ENCODE results near the gene ABCA4.

Gene ABCA4

DNA sequence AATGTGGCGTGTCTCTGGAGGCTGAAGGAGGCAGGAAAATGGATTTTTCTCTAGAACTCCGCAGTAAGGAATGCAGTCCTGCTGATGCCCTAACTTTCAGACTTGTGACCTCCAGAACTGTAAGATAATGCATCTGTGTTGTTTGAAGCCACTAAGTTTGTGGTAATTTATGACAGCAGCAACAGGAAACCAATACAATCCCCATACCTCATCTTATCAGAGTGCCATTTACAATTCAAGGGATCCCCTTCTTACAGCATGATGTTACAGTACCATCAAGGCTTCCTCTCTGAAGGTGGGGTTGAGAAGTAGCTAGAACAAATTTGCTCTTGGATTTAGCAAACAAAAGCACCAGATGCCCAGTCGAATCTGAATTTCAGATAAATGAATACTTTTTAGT is 21.6 kb downstream of the ABCA4 start:
- no peaks in the 10 kb centered on the region for H3K27me3 ChIP-seq (ENCODE audit: control insufficient read depth, insufficient read depth, low read length)
- H3K4me3 ChIP-seq (ENCODE audit: low read length), result no peak overlapping the region
- no peaks in the 10 kb centered on the region for H3K36me3 ChIP-seq (ENCODE audit: control insufficient read depth, insufficient read depth, low read length)
- H3K27ac ChIP-seq (ENCODE audit: low read depth, low read length), result no peak overlapping the region
- H3K9ac ChIP-seq (ENCODE audit: low read length), result no peak overlapping the region
- H3K4me1 ChIP-seq (ENCODE audit: control insufficient read depth, insufficient read depth, low read length), result peaks cover 40% of the 10 kb centered on the region

DNA sequence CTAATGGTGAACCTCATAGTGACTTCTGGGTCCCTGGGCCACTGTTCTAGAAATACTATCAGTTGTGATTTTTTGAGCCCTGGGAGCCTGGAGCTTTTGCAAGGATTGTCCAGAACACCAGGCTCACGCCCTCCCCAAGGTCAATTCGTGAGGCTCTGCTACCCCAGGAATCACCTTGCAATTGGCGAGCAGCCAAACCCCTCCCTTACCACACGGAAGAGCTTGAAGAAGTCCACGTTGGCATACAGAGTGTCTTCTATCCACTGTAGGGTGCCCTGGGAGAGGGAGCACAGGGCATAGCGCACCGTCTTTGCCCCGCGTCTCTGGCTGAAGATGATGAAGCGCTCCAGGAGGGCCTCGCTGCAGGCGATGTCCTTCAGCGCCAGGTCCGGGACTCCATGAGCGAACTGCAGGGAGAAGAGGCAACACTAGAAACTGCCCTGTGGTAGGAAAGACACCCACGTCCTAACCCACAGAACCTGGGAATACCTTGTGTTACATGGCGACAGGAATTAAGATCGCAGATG is 22.3 kb downstream of the ABCA4 start:
- H3K4me1 ChIP-seq (ENCODE audit: control insufficient read depth, insufficient read depth, low read length), result peaks cover 47% of the 10 kb centered on the region
- H3K9ac ChIP-seq (ENCODE audit: low read length), result no peak overlapping the region
- no peak overlapping the region for H3K27ac ChIP-seq (ENCODE audit: low read depth, low read length)
- no peaks in the 10 kb centered on the region for H3K27me3 ChIP-seq (ENCODE audit: control insufficient read depth, insufficient read depth, low read length)
- H3K4me3 ChIP-seq (ENCODE audit: low read length), result no peak overlapping the region
- H3K36me3 ChIP-seq (ENCODE audit: control insufficient read depth, insufficient read depth, low read length), result no peaks in the 10 kb centered on the region

DNA sequence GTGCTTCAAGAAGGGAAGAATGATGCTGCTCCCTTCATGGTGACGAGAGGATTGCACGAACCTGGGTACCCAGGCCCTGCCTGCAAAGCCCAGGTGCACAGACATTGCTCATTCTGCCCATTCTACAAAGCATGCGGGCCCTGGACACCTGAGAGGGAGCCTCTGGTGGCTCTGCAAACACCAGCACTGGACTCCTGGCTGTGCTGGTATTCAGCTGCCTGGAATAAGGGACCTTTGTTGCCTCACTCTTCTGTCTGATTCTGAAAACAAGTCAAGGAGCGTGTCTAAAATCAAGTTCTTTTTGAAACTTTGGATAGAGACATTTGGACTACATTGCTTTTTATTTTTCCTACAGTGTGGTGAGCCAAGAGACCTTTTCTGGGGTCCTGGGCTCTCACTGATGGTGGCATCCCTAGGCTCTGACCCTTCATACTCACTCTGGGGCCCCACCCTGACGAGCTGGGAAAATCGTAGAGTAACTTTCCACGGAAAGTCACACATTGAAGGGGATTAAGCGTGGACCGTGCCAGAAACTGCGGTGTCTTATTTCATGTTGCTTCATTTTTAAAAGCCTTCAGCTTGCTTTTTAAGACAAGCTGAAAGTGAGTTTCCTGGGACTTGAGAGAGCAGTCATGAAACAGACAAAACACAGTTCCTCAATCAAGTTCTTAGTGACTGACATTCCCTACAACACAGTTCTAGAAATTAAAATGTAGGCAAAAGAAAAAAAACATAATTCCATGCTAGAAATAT is 24.0 kb downstream of the ABCA4 start:
- Histone ChIP-seq H3K4me3 (ENCODE audit: low read length) (no peak overlapping the region), H3K27ac (ENCODE audit: low read depth, low read length) (no peak overlapping the region), H3K36me3 (ENCODE audit: control insufficient read depth, insufficient read depth, low read length) (no peaks in the 10 kb centered on the region), H3K4me1 (ENCODE audit: control insufficient read depth, insufficient read depth, low read length) (peaks cover 49% of the 10 kb centered on the region), H3K27me3 (ENCODE audit: control insufficient read depth, insufficient read depth, low read length) (no peaks in the 10 kb centered on the region), H3K9ac (ENCODE audit: low read length) (no peak overlapping the region)

DNA sequence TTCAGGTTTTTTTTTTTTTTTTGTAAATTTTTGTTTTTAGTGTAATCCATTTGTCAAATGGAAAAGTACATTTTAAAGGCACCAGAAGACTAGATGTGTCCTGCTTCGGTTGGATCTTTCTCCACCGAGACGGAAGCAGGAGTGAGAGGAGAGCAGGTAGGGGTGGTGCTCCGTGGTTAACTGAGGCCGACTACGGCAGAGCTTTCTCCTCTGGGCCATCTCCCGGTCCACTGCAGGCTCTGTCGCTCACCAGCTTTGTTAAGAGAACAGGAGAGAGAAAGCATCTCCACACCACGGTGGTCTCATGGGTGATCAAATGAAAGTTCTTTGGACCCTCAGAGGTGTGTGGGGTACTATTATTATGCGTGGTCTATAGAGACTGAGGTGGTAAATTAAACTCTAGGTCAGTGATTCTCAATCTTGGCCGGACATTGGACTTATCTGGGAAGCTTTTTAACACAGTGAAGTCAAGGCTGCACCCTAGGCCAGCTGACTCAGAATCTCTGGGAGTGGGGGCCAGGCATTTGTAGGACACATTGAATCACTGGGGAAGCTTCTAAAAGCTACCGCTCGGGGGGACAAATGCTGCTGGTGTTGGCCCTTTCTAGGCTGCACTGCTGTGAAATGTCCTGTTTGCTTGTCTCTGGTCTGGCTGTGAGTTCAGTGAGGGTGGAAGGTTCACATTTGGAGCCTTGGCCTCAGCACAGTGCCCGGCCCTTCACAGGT is 25.0 kb downstream of the ABCA4 start:
- H3K36me3 ChIP-seq (ENCODE audit: control insufficient read depth, insufficient read depth, low read length), result no peaks in the 10 kb centered on the region
- H3K27ac ChIP-seq (ENCODE audit: low read depth, low read length), result peak overlapping the region; percentile 38
- no peaks in the 10 kb centered on the region for H3K27me3 ChIP-seq (ENCODE audit: control insufficient read depth, insufficient read depth, low read length)
- H3K9ac ChIP-seq (ENCODE audit: low read length), result no peak overlapping the region
- no peak overlapping the region for H3K4me3 ChIP-seq (ENCODE audit: low read length)
- H3K4me1 ChIP-seq (ENCODE audit: control insufficient read depth, insufficient read depth, low read length), result peaks cover 39% of the 10 kb centered on the region

DNA sequence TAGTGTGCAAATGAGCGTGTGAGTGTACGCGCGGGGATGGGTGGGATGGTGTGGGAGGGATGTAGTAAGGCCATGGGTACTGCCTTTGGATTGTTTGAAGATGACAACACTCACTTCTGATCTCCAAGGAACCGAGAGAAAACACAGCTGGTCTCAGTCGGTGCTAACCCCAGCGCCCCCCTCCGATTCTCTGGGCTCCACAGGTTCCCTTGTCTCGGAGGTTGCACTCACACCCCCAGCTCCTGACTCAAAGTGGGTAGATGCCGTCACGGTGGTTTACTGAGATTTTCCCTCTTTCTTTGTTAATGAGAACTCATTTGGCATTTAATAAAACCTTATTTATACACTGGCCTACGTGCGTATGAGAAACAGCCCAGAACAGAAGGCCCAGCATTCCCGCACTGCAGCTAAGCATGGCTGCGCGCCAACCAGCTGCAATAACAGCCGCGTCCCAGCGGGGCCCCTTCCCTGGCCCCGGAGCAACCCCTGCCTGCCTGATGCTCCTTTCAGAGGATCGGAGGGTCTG is 25.8 kb downstream of the ABCA4 start:
- Histone ChIP-seq H3K4me3 (ENCODE audit: low read length) (peak overlapping the region; percentile 10), H3K4me1 (ENCODE audit: control insufficient read depth, insufficient read depth, low read length) (peaks cover 32% of the 10 kb centered on the region), H3K36me3 (ENCODE audit: control insufficient read depth, insufficient read depth, low read length) (no peaks in the 10 kb centered on the region), H3K27me3 (ENCODE audit: control insufficient read depth, insufficient read depth, low read length) (no peaks in the 10 kb centered on the region), H3K27ac (ENCODE audit: low read depth, low read length) (peak overlapping the region; percentile 73), H3K9ac (ENCODE audit: low read length) (no peak overlapping the region)

DNA sequence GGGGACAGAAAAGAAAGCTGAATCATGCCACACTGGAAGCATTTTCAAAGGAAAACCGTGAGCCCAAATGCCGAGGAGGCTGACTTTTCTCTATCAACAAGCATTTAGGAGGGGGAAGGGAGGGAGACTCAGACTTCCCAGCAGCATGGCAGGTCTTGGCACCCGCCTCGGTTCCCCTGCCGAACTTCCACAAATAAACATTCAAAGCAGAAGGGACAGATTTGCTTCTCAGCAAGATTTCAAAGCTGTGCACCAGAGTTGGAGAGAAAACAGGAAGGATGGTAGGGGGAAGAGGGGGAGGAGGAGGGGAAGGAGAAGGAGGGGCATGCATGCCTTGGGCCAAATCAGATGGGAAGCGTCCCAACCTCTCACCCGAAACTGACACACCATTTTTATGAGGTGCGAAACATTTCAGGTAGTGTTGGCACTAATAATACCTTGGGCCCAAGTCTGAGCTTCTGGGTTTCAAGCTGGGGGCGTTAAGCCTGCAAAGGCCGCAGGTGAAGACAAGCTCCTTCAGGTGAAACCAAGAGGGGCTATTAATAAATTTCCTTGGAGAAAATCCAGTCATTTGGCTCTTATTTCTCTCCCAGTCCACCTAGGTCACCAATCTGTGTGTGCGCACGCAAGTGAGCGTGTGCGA is 26.4 kb downstream of the ABCA4 start:
- H3K36me3 ChIP-seq (ENCODE audit: control insufficient read depth, insufficient read depth, low read length), result no peaks in the 10 kb centered on the region
- H3K27me3 ChIP-seq (ENCODE audit: control insufficient read depth, insufficient read depth, low read length), result no peaks in the 10 kb centered on the region
- H3K9ac ChIP-seq (ENCODE audit: low read length), result no peak overlapping the region
- peak overlapping the region; percentile 73 for H3K27ac ChIP-seq (ENCODE audit: low read depth, low read length)
- H3K4me3 ChIP-seq (ENCODE audit: low read length), result peak overlapping the region; percentile 10
- peaks cover 29% of the 10 kb centered on the region for H3K4me1 ChIP-seq (ENCODE audit: control insufficient read depth, insufficient read depth, low read length)

DNA sequence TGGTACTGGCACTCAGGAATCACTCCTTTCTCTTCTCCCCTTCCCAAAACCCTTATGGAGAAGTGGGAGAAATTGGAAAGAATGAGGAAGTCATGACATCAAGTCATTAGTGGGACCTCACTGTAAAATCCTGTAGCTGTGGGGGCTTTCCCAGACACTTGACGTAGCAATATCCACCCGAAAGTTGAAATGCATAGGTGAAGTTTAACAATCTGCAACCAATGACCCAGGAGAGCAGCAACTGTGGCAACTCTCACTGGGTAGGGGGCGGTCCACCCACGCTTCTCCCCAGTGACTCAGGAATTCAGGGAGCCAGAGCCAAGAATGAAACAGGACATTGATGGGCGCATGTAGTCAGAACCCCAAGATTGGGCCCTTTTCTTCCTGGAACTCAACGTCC is 27.0 kb downstream of the ABCA4 start:
- Histone ChIP-seq H3K9ac (ENCODE audit: low read length) (no peak overlapping the region), H3K4me3 (ENCODE audit: low read length) (peak overlapping the region; percentile 10), H3K27ac (ENCODE audit: low read depth, low read length) (peak overlapping the region; percentile 63), H3K27me3 (ENCODE audit: control insufficient read depth, insufficient read depth, low read length) (no peaks in the 10 kb centered on the region), H3K4me1 (ENCODE audit: control insufficient read depth, insufficient read depth, low read length) (peaks cover 29% of the 10 kb centered on the region), H3K36me3 (ENCODE audit: control insufficient read depth, insufficient read depth, low read length) (no peaks in the 10 kb centered on the region)

DNA sequence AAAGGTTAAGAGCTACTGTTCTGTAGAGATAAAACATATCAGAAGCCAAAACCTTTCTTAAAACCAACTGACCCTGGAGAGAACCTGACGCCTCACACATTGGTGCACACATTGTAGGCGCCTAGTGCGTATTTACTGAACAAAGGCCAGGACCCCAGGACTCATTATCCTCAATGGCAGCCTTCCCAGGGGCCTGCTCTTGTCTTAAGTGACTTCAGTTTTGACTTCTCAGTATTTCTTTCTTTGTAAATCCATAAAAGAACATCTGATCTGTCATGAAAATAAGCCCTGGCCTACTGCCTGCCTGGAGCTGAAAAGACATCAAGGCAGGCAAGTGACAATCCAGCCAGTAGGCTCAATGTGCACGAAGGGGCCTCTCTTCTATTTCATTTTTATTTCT is 27.6 kb downstream of the ABCA4 start:
- H3K4me3 ChIP-seq (ENCODE audit: low read length), result no peak overlapping the region
- H3K27ac ChIP-seq (ENCODE audit: low read depth, low read length), result no peak overlapping the region
- H3K27me3 ChIP-seq (ENCODE audit: control insufficient read depth, insufficient read depth, low read length), result no peaks in the 10 kb centered on the region
- H3K9ac ChIP-seq (ENCODE audit: low read length), result no peak overlapping the region
- peaks cover 29% of the 10 kb centered on the region for H3K4me1 ChIP-seq (ENCODE audit: control insufficient read depth, insufficient read depth, low read length)
- H3K36me3 ChIP-seq (ENCODE audit: control insufficient read depth, insufficient read depth, low read length), result no peaks in the 10 kb centered on the region

DNA sequence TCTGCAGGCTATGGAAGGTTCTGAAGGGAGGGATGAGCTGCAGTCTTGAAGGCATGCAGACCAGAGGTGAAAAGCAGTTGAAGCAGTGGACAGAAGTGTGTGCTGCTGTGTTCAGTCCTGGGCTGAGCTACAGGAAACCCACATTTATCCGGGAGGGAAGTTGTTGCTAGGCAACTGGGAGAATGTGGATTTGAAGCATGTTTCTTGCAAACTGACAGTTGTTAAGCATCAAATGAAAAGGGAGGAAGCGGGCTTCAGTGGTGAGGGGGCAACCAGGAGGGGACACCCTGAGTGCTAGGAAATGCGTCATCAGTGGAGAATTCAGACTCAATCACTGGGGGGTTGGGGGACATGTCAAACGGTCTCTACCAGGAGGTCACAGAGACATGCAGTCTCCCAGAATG is 28.7 kb downstream of the ABCA4 start:
- H3K9ac ChIP-seq (ENCODE audit: low read length), result no peak overlapping the region
- no peaks in the 10 kb centered on the region for H3K36me3 ChIP-seq (ENCODE audit: control insufficient read depth, insufficient read depth, low read length)
- no peaks in the 10 kb centered on the region for H3K27me3 ChIP-seq (ENCODE audit: control insufficient read depth, insufficient read depth, low read length)
- no peak overlapping the region for H3K27ac ChIP-seq (ENCODE audit: low read depth, low read length)
- H3K4me3 ChIP-seq (ENCODE audit: low read length), result no peak overlapping the region
- H3K4me1 ChIP-seq (ENCODE audit: control insufficient read depth, insufficient read depth, low read length), result peaks cover 29% of the 10 kb centered on the region

DNA sequence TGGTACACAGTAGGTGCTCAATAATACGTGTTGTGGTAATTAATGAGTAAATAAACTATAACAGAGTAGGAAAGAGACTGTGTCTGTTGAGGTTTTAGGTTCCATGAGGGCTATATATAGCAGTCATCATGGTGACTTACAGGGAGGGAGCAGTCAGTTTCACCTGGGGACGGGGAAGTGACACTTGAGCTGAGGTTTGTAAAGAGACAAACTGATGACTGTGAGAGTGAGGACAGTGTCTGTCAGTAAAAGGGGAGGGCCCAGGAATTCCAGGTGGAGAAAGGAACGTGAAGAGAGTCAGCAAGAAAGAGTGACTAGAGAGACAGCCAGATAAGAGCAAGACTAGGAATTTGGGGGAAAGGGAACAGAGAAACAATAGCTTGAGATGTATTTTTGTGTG is 30.2 kb downstream of the ABCA4 start:
- Histone ChIP-seq H3K36me3 (ENCODE audit: control insufficient read depth, insufficient read depth, low read length) (no peaks in the 10 kb centered on the region), H3K4me1 (ENCODE audit: control insufficient read depth, insufficient read depth, low read length) (peaks cover 22% of the 10 kb centered on the region), H3K9ac (ENCODE audit: low read length) (no peak overlapping the region), H3K27ac (ENCODE audit: low read depth, low read length) (no peak overlapping the region), H3K4me3 (ENCODE audit: low read length) (no peak overlapping the region), H3K27me3 (ENCODE audit: control insufficient read depth, insufficient read depth, low read length) (no peaks in the 10 kb centered on the region)

DNA sequence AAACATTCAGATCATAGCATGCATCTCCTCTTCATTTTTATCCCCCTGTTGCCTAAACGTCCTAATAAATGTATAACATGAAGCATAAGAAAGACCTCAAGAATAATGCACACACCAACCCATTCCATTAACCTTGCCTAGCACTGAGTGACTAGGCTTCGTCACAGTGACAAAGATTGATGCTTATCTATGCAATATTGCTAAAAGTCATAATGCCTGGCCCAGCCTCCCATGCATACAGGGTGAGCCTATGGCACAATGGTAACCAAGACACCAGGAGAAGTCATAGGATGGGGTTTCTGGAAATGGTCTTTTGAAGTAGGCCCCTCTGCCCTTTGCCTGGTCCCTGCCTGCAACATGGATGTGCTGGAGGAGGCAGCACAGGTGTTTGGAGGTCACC is 33.8 kb downstream of the ABCA4 start:
- no peak overlapping the region for H3K27ac ChIP-seq (ENCODE audit: low read depth, low read length)
- H3K36me3 ChIP-seq (ENCODE audit: control insufficient read depth, insufficient read depth, low read length), result no peaks in the 10 kb centered on the region
- no peaks in the 10 kb centered on the region for H3K27me3 ChIP-seq (ENCODE audit: control insufficient read depth, insufficient read depth, low read length)
- H3K4me1 ChIP-seq (ENCODE audit: control insufficient read depth, insufficient read depth, low read length), result no peaks in the 10 kb centered on the region
- no peak overlapping the region for H3K9ac ChIP-seq (ENCODE audit: low read length)
- no peak overlapping the region for H3K4me3 ChIP-seq (ENCODE audit: low read length)

DNA sequence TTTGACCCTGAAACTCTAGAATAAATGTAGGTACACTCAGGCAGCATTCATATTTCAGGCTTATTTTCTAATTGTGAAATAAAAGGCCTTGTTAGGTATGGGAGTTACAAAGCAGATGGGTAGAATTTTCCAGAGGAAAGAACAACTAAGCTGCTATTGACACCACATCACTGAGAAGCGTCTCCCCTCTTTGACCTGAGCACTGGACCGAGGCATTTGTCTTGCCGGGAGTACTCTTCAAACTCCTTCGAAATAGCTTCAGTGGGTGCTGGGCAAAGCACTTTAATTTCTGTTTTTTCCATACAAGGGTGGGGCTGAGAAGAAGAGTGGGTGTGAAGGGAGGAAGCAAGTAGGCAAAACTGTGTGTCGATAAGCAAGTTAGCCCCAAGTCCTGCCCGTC is 36.4 kb downstream of the ABCA4 start:
- Histone ChIP-seq H3K27me3 (ENCODE audit: control insufficient read depth, insufficient read depth, low read length) (no peaks in the 10 kb centered on the region), H3K4me3 (ENCODE audit: low read length) (no peak overlapping the region), H3K9ac (ENCODE audit: low read length) (no peak overlapping the region), H3K4me1 (ENCODE audit: control insufficient read depth, insufficient read depth, low read length) (no peaks in the 10 kb centered on the region), H3K27ac (ENCODE audit: low read depth, low read length) (no peak overlapping the region), H3K36me3 (ENCODE audit: control insufficient read depth, insufficient read depth, low read length) (no peaks in the 10 kb centered on the region)
